SKM-1 (cell line): ENCODE data around the gene ACTRT2.

ENCODE experiments used
- DNase-seq: peaks from one replicate; lab custom pipeline; 2025; ENCODE audit not compliant: unreplicated experiment; lab: John Stamatoyannopoulos, UW

The ACTRT2 gene

DNA sequence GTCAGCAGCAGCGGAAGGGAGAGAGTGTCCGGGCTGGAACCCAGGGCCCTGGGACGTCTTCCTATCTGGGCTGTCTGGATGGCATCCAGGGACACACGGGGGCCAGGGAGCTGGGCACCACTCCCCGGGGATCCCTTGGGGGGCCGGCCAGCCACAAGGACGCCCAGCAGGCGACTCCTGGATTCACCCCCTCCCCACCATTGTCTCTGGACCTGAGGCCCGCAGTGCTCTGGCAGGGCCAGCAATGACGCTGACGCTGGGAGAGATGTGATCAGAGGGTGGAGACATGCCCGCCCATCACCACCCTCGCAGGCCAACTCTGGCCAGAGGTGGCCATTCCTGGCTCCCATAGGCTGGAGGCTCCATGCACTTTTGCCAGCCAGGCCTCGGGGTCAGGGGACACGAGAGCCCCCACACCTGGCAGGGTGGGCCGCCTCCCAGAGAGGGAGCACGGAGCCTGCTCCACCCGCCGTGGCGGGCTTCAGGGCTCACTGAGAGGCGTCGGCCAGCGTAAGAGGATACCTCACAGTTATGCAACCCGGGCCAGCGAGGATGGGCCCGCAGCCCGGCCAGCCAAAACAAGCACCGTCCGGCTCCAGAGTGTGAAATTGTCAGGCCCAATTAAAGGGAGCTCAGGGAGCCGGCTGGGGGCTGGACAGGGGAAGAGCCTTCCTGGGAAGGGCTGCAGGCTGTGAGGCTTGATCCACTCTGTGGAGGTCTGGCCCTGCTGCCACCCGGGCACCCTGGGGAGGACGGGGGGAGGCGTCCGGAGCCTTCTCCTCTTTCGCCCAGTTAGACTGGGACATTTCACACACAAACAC, 10.3 kb downstream of the ACTRT2 start:
- no peak for DNase-seq

DNA sequence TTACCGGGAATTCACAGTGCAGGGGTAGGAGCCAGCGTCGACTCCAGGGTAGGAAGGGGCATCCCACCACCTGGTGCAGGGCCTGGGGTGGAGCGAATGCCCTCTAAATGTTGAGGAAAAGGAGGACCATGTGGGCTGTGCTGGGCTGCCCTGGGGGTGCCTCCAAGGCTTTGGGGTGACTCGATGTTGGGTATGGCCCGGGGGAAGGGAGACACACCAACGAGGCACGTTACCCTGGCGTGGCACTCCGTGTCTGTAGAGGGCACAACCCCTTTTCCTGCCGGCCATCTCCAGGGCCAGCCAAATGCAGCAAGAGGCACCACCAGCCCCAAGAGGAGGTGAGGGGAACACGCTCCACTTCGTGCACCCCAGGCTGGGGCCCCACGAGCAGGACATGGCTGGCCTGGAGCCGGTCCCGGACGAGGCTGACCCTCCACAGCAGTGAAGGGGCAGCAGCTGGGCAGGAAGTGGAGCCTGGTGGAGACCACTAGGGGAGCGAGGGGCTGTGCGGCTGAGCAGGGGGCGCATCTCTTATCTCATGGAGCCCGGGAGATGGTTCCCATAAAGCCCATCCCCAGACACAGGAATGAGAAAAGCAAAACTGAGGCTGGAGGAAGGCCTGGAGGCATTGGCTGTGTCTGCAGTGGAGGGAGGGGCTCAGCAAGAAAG, 11.2 kb downstream of the ACTRT2 start:
- DNase-seq: no peak

- no peak for DNase-seq
Measured at GRCh38 chr1:3033040-3033789, 11.9 kb downstream of the ACTRT2 start.

DNA sequence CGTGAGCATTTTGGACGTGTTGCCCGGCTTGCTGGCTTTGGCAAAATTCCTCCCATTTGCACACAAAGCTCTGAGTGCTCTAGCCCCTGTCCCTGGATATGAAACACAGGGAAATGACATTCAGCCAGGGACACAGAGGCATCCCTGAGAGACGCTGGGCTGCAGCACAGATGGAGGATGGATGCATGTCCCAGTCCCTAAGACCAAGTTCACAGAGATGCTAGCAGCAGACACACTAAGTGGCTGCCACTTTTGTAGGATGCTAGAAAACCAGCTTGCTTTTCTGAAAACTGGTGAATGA, 12.5 kb downstream of the ACTRT2 start:
- DNase-seq: no peak

DNA sequence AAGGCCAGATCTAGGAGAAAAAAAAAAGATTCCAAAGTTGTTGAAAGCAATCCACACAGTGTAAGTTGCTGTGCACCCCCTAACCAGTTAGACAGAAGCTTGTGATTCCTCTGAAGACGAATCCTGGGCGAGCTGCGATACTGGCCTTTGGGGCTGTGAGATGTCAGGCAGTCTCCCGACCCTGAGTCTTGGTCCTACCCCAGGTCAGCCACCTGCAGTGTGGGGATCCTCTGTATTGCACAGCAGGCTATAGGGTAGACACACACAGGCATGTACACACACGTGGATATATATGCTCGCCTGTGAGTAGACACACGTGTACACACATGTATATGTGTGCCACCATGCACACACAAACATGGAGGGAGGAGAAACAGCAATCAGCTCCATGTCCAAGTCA, 12.9 kb downstream of the ACTRT2 start:
- DNase-seq: no peak

DNA sequence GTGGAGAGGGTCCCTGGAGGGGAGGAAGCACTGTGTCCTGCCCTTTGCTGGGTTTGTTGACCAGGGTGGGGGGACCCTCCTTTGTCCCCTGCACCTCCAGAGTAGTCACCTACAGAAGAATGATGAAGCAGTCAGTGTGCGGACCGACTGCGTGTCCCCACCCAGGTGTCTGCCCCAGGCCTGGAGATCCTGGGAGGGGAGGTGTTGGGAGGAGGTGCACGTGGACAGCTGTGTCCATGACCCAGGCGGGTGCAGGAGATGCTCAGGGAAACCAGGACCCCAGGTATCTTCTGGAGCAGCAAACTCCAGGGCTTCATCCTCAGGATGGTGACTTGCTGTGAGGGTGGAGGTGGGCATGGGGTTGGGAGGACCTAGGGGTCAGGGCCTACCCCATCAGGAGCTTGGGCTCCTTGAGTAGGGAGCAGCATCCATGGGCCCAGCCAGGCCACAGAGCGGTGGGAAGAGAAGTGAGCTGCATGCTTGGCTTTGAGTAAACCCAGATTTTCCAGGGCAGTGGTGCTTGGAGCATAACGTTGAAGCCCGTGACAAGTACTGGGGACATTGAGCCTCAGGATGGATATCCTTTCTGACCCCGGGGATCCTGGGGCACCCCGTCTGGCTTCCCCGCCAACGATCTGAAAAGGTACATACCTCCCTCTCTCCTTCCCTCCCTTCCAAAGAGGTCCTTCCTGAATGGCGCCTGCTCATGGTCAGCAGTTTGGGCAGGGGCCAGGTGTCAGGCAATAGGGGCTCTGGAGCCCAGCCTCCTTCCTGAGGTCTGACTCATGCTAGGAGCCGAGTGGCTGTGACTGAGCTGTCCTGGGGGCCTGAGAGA, 13.7 kb downstream of the ACTRT2 start:
- DNase-seq: no peak

GRCh38 chr1:3035563-3036446, 14.5 kb downstream of the ACTRT2 start:
- no peak for DNase-seq

DNA sequence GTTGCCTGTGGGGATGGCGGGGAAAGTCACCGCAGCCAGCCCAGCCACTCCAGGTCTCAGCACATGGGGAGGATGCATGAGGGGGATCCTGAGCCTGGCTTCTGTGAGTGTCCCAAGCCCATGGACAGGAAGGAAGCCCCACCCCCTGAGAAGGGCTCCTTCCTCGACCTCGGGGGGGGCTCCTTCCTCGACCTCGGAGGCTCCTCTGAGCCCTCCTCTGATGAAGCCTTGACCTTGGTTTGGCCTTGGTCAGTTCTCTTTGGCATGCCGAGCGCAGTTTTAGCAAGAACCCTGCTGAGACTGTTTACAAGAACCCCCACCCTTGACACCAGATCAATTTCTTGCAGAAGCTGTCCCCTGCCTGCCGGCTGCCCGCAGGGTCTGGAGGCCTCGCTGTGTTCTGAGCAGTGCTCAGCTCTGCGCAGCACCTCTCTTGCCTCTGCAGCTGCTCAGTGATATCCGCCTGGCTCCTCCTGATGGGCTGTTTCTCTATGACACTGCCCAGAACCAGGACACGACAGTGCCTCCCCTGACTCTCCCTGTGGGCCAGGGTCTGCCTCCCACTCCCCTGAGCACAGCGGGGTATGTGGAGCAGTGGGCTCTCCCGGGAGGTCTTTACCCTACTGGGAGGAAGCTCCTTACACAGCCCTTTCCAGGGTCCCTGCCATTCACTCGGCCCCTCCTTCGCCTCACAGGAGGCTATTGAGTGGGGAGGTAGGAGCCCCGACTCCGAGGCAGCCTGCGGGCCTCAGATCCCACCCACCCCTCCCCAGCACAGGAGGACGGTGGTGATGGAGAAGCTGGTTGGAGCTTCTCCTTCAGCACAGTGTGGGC, 15.4 kb downstream of the ACTRT2 start:
- no peak for DNase-seq

GRCh38 chr1:3037281-3038040, 16.2 kb downstream of the ACTRT2 start:
- no peak for DNase-seq

GRCh38 chr1:3038113-3038551, 16.9 kb downstream of the ACTRT2 start:
- no peak for DNase-seq

DNA sequence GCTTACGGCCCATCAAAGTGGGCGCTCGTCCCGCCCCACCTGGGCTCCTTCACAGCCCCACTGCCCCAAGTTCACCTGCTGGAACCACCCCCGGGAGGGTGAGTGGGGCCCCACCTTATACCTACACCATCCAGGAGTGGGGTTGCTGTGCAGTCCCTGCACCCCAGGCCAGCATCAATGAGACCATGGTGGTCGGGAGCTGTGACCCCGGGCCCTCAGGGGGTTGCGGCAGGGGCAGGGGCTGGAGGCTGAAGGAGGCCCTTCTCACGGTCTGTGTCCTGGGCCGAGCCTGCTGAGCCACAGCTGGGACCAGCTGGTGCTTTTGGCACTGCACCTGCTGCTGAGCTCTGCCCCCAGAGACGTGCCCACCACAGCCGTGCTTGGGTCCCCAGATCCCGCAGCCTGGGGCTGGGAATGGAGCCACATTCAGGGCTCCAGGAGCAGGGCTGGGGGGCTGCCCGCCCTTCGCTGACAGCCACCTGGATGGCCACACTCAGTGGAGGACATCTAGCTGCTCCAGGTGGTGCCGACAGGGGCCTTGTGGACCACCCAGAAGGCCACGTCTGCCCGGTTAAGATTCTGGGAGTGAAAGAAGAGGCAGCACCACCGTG, 17.4 kb downstream of the ACTRT2 start:
- no peak for DNase-seq

DNA sequence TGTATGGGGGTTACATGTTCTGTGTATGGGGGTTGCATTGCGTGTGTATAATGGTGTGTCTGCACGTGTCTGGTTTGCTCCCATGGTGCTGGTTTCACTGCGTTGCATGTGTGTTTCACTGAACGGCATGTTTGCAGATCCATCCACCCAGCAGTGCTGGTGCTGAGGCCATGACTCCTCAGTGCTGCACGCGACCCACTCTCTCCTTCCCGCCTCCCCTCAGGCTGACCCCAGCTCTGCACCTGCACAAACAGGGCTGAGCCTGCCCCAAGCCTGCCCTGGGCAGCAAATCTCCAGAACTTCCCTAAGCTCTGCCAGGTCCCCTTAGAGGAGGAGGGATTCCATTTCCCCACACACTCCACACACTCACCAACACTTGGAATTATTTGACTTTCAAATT, 18.7 kb downstream of the ACTRT2 start:
- no peak for DNase-seq

GRCh38 chr1:3042481-3042880, 21.2 kb downstream of the ACTRT2 start:
- no peak for DNase-seq

DNA sequence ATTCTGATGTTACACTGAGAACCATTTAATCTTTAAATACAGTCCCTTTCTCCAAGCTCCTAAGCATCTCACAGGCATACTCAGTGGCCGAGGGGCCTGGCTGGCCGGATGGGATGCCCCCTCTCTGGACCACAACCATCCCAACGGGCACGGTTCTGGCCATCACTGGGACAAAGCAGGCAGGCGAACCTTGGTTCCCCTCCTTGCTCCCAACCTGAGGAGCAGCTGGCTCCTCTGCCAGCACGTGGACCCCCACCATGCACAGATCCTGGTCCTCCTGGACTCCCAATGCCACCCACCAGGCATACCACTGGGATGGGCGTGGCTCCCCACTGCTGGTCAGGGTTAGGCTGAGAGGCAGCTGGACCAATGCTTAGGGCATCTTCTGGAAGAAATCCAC, 27.9 kb downstream of the ACTRT2 start:
- no peak for DNase-seq

- no peak for DNase-seq
Measured at GRCh38 chr1:3049905-3050304, 28.6 kb downstream of the ACTRT2 start.

GRCh38 chr1:3050603-3051002, 29.3 kb downstream of the ACTRT2 start:
- DNase-seq: no peak

DNA sequence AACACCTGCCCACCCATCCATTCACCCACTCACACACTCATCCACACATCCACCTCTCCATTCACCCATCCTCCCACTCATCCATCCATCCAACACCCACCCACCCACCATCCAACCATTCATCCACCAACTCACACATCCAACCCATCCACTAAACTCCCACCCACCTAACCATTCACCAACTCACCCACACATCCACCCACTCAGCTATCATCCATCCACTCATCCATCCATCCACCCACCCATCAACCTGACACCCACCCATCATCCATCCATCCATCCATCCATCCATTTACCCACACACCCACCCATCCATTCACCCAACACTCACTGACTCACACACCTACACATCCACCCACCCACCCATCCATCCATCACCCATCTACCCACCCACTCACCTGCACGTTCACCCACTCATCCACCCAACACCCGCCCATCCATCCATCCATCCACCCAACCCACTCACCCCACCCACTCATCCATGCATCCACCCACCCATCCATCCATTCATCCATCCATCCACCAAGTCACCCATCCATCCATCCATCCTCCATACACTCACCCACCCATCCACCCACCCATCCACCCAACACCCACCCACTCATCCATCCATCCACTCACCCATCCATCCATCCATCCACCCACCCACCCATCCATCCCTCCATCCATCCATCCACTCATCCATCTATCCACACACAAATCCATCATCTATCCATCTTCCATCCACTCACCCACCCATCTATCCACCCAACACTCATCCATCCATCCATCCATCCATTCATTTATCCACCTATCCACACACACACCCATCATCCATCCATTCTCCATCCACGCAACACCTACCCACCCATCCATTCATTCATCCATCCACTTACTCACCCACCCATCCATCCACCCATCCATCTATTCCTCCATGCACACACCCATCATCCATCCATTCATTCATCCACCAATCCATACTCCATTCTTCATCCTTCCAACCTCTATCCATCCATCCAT, 30.3 kb downstream of the ACTRT2 start:
- DNase-seq: no peak
